Hepatic stellate cell (primary cell): ENCODE data around the gene GPATCH8.

ENCODE experiments used
- DNase-seq: peaks from one replicate; pipeline ENCODE4 v3.0.0; 2011; ENCODE audit warnings: low spot score

The GPATCH8 gene

DNA sequence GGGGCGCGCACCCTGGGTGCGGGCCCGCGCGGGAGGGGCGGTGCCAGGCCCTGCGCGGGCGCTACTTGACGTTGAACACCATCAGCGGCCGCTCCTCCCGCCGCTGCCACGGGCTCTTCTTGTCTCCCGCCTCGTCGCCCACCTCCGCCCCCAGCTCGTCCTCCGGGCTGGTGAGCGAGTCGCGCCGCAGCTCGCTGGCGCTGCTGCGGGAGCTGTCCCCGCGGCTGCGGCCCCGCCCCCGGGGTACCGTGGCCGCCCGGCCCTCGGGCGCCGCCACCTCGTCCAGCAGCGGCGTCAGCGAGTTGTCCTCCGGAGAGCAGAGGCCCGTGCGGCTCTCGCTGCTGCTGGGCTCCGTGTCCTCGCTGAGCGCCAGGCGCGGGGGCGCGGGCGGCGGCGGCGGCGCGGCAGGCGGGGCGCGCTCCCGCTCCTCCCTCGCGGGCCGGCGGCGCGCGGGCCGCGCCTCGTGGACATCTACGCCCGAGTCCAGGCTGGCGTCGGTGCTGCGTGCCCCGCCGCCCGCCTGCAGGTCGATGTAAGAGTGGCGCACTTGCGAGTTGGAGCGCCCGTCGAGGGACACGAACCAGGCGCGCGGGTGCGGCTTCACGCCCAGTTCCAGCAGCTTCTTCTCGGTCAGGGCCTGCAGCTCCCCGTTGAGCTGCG lies 149.4 kb downstream of the GPATCH8 start:
- DNase-seq, result peak; percentile 61

DNA sequence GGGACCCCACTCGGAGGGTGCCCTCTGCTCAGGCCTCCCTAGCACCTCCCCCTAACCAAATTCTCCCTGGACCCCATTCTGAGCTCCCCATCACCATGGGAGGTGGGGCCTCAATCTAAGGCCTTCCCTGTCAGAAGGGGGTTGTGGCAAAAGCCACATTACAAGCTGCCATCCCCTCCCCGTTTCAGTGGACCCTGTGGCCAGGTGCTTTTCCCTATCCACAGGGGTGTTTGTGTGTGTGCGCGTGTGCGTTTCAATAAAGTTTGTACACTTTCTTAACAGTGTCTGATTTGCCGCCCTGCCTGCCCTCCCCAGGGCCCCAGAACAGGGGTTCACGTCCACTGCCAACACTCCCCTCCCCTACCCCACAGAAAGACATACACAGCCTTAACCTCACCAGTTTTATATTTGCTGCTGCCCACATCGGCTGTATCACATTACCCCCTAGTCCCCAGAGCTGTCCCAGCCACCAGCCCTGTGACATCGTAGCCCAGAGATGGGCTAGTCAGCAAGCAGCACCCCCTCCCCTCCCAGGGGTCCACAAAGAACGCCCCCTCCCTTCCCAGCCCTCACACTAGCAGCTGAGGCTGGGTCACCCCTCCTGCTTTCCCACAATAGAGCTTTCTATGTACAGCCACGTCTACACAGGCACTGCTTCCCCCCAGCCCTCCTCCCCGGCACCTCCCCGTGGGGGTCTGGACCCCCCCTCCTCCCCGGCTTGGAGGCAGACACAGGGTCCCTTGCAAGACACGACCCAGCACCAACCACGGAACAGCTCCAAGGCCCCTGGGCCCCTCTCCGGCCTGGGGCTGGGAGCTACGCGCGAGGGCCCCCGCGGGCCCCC lies 150.2 kb downstream of the GPATCH8 start:
- DNase-seq, result no peak

DNA sequence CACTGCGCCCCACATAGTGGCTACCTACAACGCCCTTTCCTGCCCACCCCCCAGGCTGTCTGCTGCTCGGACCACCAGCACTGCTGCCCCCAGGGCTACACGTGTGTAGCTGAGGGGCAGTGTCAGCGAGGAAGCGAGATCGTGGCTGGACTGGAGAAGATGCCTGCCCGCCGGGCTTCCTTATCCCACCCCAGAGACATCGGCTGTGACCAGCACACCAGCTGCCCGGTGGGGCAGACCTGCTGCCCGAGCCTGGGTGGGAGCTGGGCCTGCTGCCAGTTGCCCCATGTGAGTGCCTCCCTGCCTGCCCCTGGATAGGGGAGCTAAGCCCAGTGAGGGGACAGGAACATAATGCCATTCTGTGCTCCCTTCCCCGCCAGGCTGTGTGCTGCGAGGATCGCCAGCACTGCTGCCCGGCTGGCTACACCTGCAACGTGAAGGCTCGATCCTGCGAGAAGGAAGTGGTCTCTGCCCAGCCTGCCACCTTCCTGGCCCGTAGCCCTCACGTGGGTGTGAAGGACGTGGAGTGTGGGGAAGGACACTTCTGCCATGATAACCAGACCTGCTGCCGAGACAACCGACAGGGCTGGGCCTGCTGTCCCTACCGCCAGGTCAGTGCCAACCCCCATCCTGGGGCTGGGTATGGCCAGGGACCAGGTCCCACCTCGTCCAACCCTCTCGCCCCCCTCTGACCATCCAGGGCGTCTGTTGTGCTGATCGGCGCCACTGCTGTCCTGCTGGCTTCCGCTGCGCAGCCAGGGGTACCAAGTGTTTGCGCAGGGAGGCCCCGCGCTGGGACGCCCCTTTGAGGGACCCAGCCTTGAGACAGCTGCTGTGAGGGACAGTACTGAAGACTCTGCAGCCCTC lies 151.0 kb downstream of the GPATCH8 start:
- DNase-seq, result no peak

DNA sequence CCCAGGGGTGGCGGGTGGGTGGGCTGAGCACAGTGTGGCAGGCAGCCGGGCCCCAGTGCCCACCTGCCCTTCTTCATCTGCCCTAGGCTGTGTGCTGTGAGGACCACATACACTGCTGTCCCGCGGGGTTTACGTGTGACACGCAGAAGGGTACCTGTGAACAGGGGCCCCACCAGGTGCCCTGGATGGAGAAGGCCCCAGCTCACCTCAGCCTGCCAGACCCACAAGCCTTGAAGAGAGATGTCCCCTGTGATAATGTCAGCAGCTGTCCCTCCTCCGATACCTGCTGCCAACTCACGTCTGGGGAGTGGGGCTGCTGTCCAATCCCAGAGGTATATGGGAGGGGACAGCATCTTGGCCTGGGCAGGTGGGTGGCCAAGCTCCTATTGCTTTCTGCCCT lies 151.7 kb downstream of the GPATCH8 start:
- DNase-seq, result no peak

DNA sequence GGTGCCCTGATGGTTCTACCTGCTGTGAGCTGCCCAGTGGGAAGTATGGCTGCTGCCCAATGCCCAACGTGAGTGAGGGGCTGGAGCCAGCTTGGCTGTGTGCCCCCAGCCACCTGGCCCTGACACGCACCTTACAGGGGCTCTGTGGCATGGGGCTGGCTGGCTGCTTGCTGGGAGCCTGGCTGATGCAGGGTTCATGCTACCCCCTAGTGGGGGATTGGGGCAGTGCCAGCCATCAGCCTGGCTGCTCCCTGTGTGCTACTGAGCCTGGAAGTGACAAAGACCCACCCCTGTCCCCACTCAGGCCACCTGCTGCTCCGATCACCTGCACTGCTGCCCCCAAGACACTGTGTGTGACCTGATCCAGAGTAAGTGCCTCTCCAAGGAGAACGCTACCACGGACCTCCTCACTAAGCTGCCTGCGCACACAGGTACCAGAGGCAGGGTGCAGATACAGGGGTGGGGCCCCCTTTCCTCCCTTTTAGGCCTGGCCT lies 152.4 kb downstream of the GPATCH8 start:
- DNase-seq, result peak; percentile 89

DNA sequence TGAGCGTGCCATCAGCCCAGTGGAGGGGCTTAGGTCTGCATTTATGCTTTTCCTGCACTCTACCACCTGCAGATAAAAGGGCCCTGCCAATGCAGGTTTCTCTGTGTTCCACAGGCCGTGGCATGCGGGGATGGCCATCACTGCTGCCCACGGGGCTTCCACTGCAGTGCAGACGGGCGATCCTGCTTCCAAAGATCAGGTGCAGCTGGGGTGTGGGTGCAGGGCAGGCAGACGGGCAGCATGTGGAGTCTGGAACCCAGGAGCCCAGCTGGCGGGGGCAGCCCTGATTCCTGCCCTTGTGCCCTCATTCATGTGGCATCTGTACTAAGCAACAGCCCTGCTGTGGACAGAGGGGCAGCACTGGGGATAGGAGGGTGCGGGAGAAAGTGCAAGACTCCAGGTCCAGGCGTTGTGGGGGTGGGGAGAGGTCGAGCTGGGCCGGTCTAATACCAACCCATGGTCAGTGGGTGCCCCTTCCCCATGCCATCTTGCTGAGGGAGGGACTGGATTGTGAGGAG lies 153.6 kb downstream of the GPATCH8 start:
- DNase-seq, result no peak

DNA sequence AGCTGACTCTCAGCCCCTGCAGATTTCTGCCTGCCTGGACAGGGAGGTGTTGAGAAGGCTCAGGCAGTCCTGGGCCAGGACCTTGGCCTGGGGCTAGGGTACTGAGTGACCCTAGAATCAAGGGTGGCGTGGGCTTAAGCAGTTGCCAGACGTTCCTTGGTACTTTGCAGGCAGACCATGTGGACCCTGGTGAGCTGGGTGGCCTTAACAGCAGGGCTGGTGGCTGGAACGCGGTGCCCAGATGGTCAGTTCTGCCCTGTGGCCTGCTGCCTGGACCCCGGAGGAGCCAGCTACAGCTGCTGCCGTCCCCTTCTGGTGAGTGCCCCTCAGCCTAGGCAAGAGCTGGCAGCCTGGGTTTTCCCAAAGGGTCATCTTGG lies 154.2 kb downstream of the GPATCH8 start:
- DNase-seq, result no peak

DNA sequence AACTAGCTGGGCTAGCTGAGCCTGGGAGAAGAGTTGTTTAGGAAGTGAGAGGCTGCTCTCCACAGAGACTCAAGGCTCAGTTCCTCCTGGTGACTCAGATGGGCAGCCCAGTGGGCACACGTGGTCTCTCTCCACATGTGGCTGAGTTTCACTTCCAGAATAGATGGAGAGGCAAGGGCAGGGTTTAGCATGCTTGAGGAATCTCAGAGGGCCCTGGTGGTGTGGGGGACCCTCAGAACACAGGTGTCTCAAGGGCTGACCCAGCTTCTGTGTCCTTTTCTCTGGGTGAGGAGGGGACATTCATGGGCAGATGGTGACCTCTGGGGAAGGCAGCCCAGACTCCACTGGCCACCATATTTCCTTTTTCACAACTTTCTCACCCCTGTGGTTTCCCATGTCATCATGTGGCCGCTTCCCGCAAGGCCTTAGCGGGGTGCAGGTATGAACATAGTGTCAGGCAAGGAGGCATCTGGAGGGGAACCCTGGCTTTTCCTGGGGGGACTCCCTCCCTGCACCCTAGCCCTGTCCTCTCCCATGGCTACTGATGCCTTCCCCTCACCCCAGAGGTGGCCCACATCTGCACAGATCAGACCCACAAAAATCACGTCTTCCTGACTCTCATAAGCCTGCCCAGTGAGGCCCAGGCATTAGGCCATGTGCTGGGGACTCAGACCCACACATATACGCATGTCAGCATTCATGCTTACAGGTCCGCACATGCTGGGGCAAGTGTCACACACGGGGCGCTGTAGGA lies 154.8 kb downstream of the GPATCH8 start:
- peak; percentile 78 for DNase-seq
